PC-9 (cell line): ENCODE measurements around the gene ULBP1. TPM values are rescaled to one million over a fixed set of nuclear protein-coding genes. Genes with fewer than 3 reads are reported as not detected.

Experiments
- BruUV-seq: library from RNA; stranded (reverse); fragments of 400-500 nt; replicated peaks from 2 replicates; lab custom pipeline; 2021; lab: Mats Ljungman, UMichigan
- CTCF ChIA-PET: fragments of 300-600 bp; sonication (Branson Sonifier 250); formaldehyde crosslinking; loops from one replicate; lab custom pipeline; 2022; ENCODE audit warnings: antibody characterized with exemption; lab: Charles Lee
- POLR2A ChIA-PET: fragments of 300-600 bp; sonication (Branson Sonifier 250); formaldehyde crosslinking; loops from one replicate; lab custom pipeline; 2022; ENCODE audit warnings: antibody characterized with exemption; ENCODE audit not compliant: unreplicated experiment; lab: Charles Lee
- DNase-seq, 2 experiments: peaks; one replicate each; pipeline versions ENCODE4 v3.0.0 to v3.0.0-alpha.2; 2015 to 2022; ENCODE audit warnings: mixed read lengths in 1 of 2
- H2AFZ ChIP-seq: fragments of 200-600 bp; sonication (generic); 2 replicates; pipeline ENCODE4 v1.8.1; 2017; ENCODE audit warnings: antibody characterized with exemption
- H3F3A ChIP-seq: fragments of 200-600 bp; sonication (generic); 2 replicates; pipeline ENCODE4 v1.8.1; 2017; ENCODE audit warnings: antibody characterized with exemption, mild to moderate bottlenecking, low read depth; ENCODE audit not compliant: insufficient read depth
- H3K27ac ChIP-seq: fragments of 200-600 bp; sonication (generic); 2 replicates; pipeline ENCODE4 v1.6.1; 2016; ENCODE audit warnings: mixed run types
- H3K27me3 ChIP-seq: fragments of 200-600 bp; sonication (generic); 2 replicates; pipeline ENCODE4 v1.6.1; 2016; ENCODE audit warnings: low read depth, mixed run types; ENCODE audit not compliant: insufficient read depth
- H3K36me3 ChIP-seq: fragments of 200-600 bp; sonication (generic); 2 replicates; pipeline ENCODE4 v1.6.1; 2016; ENCODE audit warnings: low read depth, mixed run types
- H3K4me1 ChIP-seq: fragments of 200-600 bp; sonication (generic); replicated peaks from 2 replicates; pipeline ENCODE4 v1.6.1; 2016; ENCODE audit warnings: mixed run types; ENCODE audit not compliant: insufficient read depth
- H3K4me2 ChIP-seq: fragments of 200-600 bp; sonication (generic); 2 replicates; pipeline ENCODE4 v1.6.1; 2017; ENCODE audit warnings: mixed run types
- H3K4me3 ChIP-seq: fragments of 200-600 bp; sonication (generic); 2 replicates; pipeline ENCODE4 v1.6.1; 2016; ENCODE audit warnings: mixed run types
- H3K79me2 ChIP-seq: fragments of 200-600 bp; sonication (generic); 2 replicates; pipeline ENCODE4 v1.6.1; 2017; ENCODE audit warnings: low read depth, mixed run types
- H3K9me2 ChIP-seq: fragments of 200-600 bp; sonication (generic); 2 replicates; pipeline ENCODE4 v1.8.1; 2017; ENCODE audit warnings: mild to moderate bottlenecking; ENCODE audit not compliant: insufficient read depth
- H3K9me3 ChIP-seq: fragments of 200-600 bp; sonication (generic); 2 replicates; pipeline ENCODE4 v1.8.1; 2016; ENCODE audit warnings: low read depth; ENCODE audit not compliant: insufficient read depth
- H4K20me1 ChIP-seq: fragments of 200-600 bp; sonication (generic); 2 replicates; pipeline ENCODE4 v1.8.1; 2017; ENCODE audit not compliant: insufficient read depth
- CTCF ChIP-seq: fragments of 200-600 bp; sonication (generic); conservative IDR thresholded peaks from 2 replicates; pipeline ENCODE4 v1.6.1; 2017; ENCODE audit warnings: mixed run types, antibody characterized with exemption, mild to moderate bottlenecking, moderate library complexity
- EZH2 ChIP-seq: fragments of 200-600 bp; sonication (generic); IDR thresholded peaks from 2 replicates; pipeline ENCODE4 v1.8.0; 2017; ENCODE audit warnings: antibody characterized with exemption, low read depth
- intact Hi-C: fragments of 100-400 bp; cut with micrococcal nuclease; formaldehyde crosslinking; loops from one replicate; pipeline ENCODE4 v1.10.0; 2022; ENCODE audit not compliant: unreplicated experiment
- total RNA-seq: library from RNA; stranded (reverse); gene quantifications from 2 replicates; pipeline ENCODE4 v1.2.3, GENCODE V29; 2021

Gene ULBP1
- total RNA-seq, 1 experiment from 2014 or later, result 3.3 TPM

GRCh38 chr6:149960488-149960887 lies 3.3 kb upstream of the ULBP1 start:
- no TSS peak for BruUV-seq
- ChIA-PET CTCF (no interaction called here), POLR2A (no interaction called here)
- Histone ChIP-seq H2AFZ (no peak overlapping the region), H3K79me2 (no peaks in the 10 kb centered on the region), H3K4me2 (no peak overlapping the region), H3K9me3 (no peaks in the 10 kb centered on the region), H3F3A (no peaks in the 10 kb centered on the region), H3K27ac (no peak overlapping the region), H3K9me2 (no peaks in the 10 kb centered on the region), H3K27me3 (no peaks in the 10 kb centered on the region), H3K36me3 (no peaks in the 10 kb centered on the region), H3K4me1 (peaks cover 11% of the 10 kb centered on the region), H4K20me1 (no peaks in the 10 kb centered on the region), H3K4me3 (no peak overlapping the region)
- DNase-seq, result no peak
- intact Hi-C loops, result no loop called here
- TF ChIP-seq EZH2 (no peak), CTCF (no peak)

- Histone ChIP-seq H3K36me3 (no peaks in the 10 kb centered on the region), H3K9me3 (no peaks in the 10 kb centered on the region), H3K4me3 (no peak overlapping the region), H2AFZ (no peak overlapping the region), H3F3A (no peaks in the 10 kb centered on the region), H3K27me3 (no peaks in the 10 kb centered on the region), H3K27ac (no peak overlapping the region), H3K9me2 (no peaks in the 10 kb centered on the region), H3K79me2 (no peaks in the 10 kb centered on the region), H4K20me1 (no peaks in the 10 kb centered on the region), H3K4me2 (no peak overlapping the region), H3K4me1 (peaks cover 11% of the 10 kb centered on the region)
- TF ChIP-seq CTCF (peak; percentile 41), EZH2 (no peak)
- intact Hi-C loops, result no loop called here
- no peak for DNase-seq
- POLR2A ChIA-PET, result interaction anchor here (0.6 kb wide), 1 partner anchor 315 kb away, joined by 3 read pairs; no protein-coding TSS in a partner anchor
- no TSS peak for BruUV-seq
- CTCF ChIA-PET, result interaction anchor here (0.6 kb wide), 1 partner anchor 1546 kb away, joined by 4 read pairs; no protein-coding TSS in a partner anchor
These were observed 1.9 kb upstream of the ULBP1 start for GRCh38 chr6:149961728-149962425.

GRCh38 chr6:149962461-149963211 lies 1.1 kb upstream of the ULBP1 start:
- no peaks in the 10 kb centered on the region for H3K9me3 ChIP-seq
- H3F3A ChIP-seq, result no peaks in the 10 kb centered on the region
- TF ChIP-seq EZH2, result no peak
- TF ChIP-seq CTCF, result no peak
- no peaks in the 10 kb centered on the region for H3K9me2 ChIP-seq
- ChIA-PET POLR2A (no interaction called here), CTCF (no interaction called here)
- no TSS peak for BruUV-seq
- no peaks in the 10 kb centered on the region for H3K79me2 ChIP-seq
- H3K27me3 ChIP-seq, result no peaks in the 10 kb centered on the region
- peak overlapping the region; percentile 94; the same call in 1 of the 2 replicates for H2AFZ ChIP-seq
- no peaks in the 10 kb centered on the region for H4K20me1 ChIP-seq
- intact Hi-C loops, result no loop called here
- H3K27ac ChIP-seq, result peak overlapping the region; percentile 80; the same call in 1 of the 2 replicates
- H3K36me3 ChIP-seq, result no peaks in the 10 kb centered on the region
- H3K4me2 ChIP-seq, result peak overlapping the region; percentile 73
- peaks cover 11% of the 10 kb centered on the region for H3K4me1 ChIP-seq
- no peak for DNase-seq
- H3K4me3 ChIP-seq, result peak overlapping the region; percentile 88; the same call in 1 of the 2 replicates
